NCI-H774 (cell line): ENCODE data around the gene NLGN1.

Source experiments
- DNase-seq: peaks from one replicate; lab custom pipeline; 2025; lab: John Stamatoyannopoulos, UW

Gene NLGN1

DNA sequence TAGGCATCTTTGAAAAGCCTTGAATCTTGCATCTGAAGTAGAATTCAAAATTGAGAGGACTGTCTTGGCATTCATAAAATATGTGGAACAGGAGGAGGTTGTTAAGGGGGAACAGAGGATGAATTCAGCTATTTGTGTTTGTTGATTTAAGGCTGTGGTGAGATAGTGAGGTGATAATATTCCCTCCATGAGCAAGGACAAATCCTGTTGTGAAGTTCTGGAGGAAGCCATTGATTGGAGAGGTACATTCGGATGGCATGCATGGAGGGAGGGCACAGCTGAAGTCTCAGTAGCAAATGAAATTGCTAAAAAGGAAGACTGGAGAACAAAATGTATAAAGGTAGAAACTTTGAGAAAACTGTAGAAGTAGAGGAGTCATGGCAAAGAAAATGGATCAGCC, 443.8 kb downstream of the NLGN1 start:
- DNase-seq: no peak

DNA sequence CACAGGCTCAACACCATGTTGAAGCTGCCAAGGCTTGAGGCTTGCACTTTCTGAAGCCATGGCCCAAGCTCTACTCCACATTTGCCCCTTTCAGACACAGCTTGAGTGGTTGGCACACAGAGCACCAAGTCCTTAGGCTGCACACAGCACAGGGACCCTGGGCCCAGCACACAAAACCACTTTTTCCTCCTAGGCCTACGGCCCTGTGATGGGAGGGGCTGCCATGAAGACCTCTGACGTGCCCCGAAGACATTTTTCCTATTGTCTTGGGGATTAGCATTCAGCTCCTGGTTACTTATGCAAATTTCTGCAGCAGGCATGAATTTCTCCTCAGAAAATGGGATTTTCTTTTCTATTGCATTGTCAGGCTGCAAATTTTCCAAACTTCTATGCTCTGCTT, 445.5 kb downstream of the NLGN1 start:
- no peak for DNase-seq

- no peak for DNase-seq
Observed at GRCh38 chr3:173846584-173846983, 449.0 kb downstream of the NLGN1 start.

GRCh38 chr3:173849489-173849888, 451.9 kb downstream of the NLGN1 start:
- DNase-seq: no peak

GRCh38 chr3:173857154-173857553, 459.6 kb downstream of the NLGN1 start:
- no peak for DNase-seq

- DNase-seq: no peak
Observed at GRCh38 chr3:173862701-173863100, 465.2 kb downstream of the NLGN1 start.

GRCh38 chr3:173863551-173863950, 466.0 kb downstream of the NLGN1 start:
- no peak for DNase-seq

- no peak for DNase-seq
Observed at GRCh38 chr3:173865900-173866498, 468.5 kb downstream of the NLGN1 start.

DNA sequence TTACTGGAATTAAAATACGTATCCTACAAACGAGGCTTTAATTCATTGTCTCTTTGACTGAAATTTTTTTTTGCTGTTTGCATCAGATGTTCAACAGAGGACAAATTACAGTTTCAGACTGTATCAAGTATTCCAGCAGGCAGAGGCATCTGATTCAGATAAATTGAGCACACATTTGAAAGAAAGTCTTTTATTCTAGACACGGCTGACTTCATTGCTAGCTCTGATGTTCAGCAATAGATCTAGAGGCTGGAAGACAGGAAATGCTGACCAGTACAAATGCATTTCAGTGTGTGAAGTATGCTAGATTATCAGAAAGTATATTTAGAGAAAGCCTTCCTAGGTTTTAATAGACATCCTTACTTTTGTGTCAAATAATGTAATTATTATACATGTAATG, 472.2 kb downstream of the NLGN1 start:
- DNase-seq: no peak

DNA sequence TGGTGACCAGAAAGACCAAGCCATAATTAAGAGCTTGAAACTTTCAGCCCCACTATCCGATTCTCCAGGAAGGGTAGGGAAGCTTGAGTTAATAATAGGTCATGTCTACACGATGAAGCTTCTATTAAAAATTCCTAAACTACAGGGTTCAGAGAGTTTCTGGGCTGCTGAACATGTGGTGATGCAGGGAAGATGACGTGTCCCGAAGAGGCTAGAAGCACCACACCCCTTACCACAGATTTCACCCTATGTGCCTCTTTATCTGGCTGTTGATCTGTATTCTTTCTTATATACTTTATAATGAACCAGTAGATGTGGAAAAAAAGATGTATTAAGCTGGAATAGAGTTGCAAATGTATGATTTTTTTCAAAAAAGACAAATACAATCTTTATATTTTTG, 473.4 kb downstream of the NLGN1 start:
- DNase-seq: no peak

DNA sequence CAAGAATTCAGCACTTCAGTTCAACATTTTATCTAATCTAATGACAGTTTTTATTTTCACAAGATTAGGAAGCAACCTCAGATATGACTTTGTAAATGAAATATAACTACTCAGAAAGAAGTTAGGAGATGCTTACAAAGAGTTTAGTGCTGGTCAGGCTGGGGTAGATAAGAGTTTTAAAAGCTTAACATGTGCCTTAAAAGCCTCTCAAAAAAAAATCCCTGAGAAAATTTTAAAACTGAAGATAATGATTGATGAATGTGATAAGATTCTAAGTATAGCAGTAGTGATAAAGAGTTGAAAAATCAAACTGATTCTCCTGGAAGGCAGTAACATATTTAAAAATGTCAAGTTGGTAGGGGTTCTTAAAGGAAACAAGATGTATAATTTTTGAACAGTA, 478.2 kb downstream of the NLGN1 start:
- DNase-seq: no peak

DNA sequence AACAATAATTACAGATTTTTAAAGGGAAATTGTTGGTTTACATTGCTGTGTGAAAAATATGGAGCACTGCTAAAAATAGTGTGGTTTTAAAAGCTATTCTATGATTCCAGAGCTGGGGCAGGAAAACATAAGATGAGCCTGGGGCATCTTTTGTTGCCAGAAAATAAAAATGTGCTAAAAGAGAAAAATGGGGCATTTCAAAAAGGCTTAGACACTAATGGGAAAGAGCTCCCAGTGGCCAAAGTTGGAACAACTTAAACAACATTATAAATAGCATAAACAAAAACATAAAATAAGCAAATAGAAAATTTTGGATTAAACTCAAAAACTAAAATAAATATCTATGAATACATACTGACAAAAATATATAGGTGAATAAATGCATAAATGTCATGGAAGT, 478.9 kb downstream of the NLGN1 start:
- no peak for DNase-seq

DNA sequence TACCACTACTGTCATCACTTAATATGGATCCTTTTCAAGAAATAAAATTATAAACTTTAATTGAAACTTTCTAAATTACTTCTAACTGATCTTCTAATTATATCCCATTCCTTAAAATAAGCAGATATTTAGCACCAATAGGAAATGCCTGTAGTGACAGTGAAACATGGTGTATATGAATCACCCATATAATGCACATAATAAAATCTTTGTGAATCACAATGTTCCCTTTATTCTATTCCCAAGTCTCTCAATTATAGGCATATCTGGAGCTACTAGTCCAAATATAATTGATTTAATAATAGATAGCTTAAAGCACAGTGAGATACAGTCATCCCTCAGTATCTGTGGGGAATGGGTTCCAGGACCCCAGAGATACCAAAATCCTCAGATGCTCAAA, 490.3 kb downstream of the NLGN1 start:
- DNase-seq: no peak

DNA sequence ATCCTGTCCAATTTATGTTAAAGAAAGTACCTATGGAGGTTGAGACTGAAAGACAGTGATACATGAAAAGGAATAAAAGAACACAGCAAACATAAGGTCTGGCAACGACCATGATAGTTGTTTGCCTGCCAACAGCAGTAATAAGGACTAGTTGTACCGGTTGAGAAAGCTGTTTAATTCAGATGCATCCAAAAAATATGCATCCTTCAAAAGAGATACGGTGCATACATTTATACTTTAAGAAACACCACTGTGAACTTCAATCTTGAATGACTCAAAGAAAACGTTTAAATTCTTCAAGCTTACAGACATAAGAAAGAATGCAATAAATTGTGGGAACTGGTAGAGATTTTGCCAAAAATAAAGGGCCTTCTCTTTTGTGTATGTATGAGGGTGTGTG, 492.1 kb downstream of the NLGN1 start:
- DNase-seq: no peak

GRCh38 chr3:173890091-173890490, 492.5 kb downstream of the NLGN1 start:
- no peak for DNase-seq

GRCh38 chr3:173891272-173892100, 493.9 kb downstream of the NLGN1 start:
- DNase-seq: no peak

- DNase-seq: no peak
Observed at GRCh38 chr3:173892547-173892946, 495.0 kb downstream of the NLGN1 start.

GRCh38 chr3:173893066-173893465, 495.5 kb downstream of the NLGN1 start:
- DNase-seq: no peak

DNA sequence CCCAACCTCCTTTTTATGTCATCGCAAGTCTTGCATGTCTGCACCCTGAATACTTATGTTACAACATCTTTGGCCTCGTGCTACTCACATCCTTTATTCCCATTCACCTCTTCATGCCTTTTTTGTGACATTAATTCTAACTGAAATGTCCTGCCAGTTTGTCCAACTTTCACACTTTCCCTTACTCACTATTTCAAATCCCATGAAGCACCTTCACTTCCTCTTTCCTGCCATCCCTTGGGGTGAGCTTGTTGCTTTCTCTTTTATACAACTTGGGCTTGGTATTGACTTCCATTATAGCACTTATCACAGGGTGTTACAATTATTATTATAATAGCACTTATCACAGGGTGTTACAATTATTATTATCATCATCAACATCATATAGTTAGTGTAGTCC, 496.3 kb downstream of the NLGN1 start:
- DNase-seq: no peak

DNA sequence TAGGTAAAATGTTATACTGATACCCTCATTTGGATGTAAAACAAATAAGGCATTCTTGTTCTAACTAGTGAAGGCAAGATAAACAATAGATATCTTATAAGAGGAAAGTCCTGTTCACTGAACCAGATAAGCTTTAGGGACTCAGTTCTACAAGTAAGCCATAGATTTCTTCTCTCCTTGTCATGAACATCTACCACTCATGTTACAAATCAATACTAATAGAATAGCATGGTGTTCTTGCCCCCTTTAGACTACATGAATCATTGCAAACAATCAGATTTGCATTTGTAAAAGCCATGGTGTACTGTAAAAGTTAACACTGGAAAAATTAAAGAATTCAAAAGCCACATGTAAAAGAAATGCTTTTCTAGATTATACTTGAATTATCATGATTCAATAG, 500.1 kb downstream of the NLGN1 start:
- no peak for DNase-seq

DNA sequence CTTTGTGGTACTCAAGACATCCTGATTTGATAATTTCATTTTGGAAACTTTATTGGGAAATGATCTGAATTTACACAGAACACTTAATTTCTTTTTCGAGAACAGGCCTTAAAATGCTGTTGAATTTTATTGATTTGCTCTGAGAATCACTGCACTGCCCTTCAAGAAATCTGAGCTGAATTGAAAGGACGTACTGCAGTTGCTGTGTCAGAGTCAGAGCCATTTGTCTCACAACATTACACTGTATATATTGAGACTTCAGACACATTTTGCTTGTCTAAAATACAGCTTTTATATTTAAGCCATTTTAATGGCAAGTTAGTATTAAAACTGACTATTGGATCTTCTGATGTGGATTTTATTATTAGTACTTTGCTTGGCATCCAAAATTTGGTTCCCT, 504.1 kb downstream of the NLGN1 start:
- no peak for DNase-seq

DNA sequence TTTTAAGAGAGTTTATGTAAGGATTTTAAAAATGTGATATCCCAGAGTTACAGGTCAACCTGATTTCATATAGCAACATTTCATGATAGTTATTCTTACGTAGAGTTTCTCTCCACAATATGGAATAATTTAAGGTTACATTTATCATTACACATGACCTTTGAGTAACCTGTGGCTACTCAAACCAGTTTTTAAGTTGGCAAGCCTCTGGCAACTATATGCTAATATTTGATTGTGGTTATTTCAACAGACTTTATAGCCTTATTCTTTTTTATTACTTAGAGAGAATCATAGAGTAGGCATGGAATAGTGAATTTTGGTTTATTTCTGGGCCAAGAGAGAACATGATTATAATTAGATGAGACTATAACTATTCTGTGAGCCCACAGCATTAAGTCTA, 504.9 kb downstream of the NLGN1 start:
- no peak for DNase-seq

DNA sequence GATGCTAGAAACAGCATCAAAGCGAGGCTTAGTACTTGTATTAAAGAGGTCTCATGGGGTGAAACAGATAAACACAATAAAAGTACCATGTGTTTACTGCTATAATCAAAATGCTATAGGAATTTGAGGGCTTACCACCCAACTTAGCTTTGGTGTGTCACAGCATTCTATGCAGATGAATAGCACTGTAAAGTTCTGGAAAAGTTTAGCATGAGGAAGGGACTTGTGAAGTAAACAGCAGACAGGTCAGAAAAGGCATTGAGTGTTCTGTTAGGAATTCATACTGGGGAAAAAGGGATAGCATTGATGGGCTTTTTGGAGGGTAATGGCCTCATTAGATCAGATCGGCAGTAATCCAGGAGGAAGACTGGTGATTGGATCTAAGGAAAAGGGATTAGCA, 505.3 kb downstream of the NLGN1 start:
- DNase-seq: no peak

- DNase-seq: no peak
Observed at GRCh38 chr3:173905381-173905780, 507.8 kb downstream of the NLGN1 start.
